ENCODE data around the gene ASGR2. TPM values are rescaled to one million over a fixed set of nuclear protein-coding genes. Genes with fewer than 3 reads are reported as not detected.
"Not testable (repeated sequence)": the region's sequence is repeated elsewhere in the genome, so short reads cannot be mapped to it uniquely, and the experiment has no call there.

The ASGR2 gene
- total RNA-seq, 1 donor from 2014 or later, result not detected

- no peak for TF ChIP-seq CTCF (IDR thresholded peaks at IDR 0.05)
- H3K4me3 Mint-ChIP-seq (ENCODE audit: unreplicated experiment), result no peak overlapping the region
- peaks cover 4% of the 10 kb centered on the region for H3K36me3 Mint-ChIP-seq (ENCODE audit: low read depth)
- peaks cover 5% of the 10 kb centered on the region for H3K9me3 Mint-ChIP-seq (ENCODE audit: low read depth)
- no peaks in the 10 kb centered on the region for H3K4me1 Mint-ChIP-seq (ENCODE audit: low read depth)
- peaks cover 26% of the 10 kb centered on the region for H3K27me3 Mint-ChIP-seq (ENCODE audit: low read depth)
- no peak overlapping the region for H3K27ac Mint-ChIP-seq (ENCODE audit: unreplicated experiment)
- DNase-seq (ENCODE audit: low spot score), result no peak
Observed at GRCh38 chr17:7107012-7107754, 7.4 kb downstream of the ASGR2 start.

DNA sequence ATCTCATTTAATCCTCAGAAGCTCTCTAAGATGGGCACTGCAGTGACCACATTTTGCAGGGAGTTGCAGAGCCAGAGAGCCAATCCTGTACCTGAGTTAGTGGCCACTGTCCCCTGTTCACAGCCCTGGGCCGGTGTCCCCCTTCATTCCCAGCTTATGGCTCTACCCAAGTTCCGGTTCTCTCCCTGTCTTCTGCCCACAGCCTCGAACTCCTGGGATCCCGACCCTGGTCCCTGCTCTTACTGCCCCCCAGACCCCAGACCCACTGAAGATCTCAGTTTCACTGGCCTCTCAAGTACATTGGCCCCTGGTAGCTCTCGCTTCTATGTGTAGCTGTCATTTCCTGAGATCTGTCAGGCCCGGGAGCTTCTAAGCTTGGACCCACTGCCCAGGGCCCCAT is 12.2 kb downstream of the ASGR2 start:
- H3K9me3 Mint-ChIP-seq (ENCODE audit: low read depth), result no peaks in the 10 kb centered on the region
- peaks cover 43% of the 10 kb centered on the region for H3K27me3 Mint-ChIP-seq (ENCODE audit: low read depth)
- H3K4me1 Mint-ChIP-seq (ENCODE audit: low read depth), result no peaks in the 10 kb centered on the region
- H3K4me3 Mint-ChIP-seq (ENCODE audit: unreplicated experiment), result no peak overlapping the region
- no peak for TF ChIP-seq CTCF (IDR thresholded peaks at IDR 0.05)
- no peak for DNase-seq (ENCODE audit: low spot score)
- H3K27ac Mint-ChIP-seq (ENCODE audit: unreplicated experiment), result no peak overlapping the region
- H3K36me3 Mint-ChIP-seq (ENCODE audit: low read depth), result no peaks in the 10 kb centered on the region

DNA sequence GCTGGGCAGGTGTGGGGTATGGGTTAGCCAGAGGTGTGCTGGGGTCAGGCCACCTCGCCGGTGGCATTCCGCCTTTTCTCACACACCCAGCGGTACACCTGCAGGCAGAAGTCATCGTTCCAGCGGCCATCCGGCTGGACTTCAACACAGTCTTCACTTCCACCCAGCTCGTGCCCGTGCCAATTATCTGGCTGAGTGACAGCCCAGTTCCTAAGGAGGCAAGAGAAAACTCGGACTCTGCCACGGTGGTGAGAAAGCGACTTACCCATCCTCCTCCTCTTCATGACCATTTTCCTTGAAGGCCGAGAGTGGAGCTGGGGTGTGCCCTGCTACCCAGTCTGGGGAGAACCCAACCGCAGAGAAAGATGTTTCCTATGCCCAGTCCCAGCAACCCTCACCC is 13.1 kb downstream of the ASGR2 start:
- Mint-ChIP-seq H3K9me3 (ENCODE audit: low read depth) (no peaks in the 10 kb centered on the region), H3K27ac (ENCODE audit: unreplicated experiment) (no peak overlapping the region), H3K36me3 (ENCODE audit: low read depth) (no peaks in the 10 kb centered on the region), H3K27me3 (ENCODE audit: low read depth) (peaks cover 42% of the 10 kb centered on the region), H3K4me3 (ENCODE audit: unreplicated experiment) (no peak overlapping the region), H3K4me1 (ENCODE audit: low read depth) (no peaks in the 10 kb centered on the region)
- no peak for DNase-seq (ENCODE audit: low spot score)
- TF ChIP-seq CTCF (IDR thresholded peaks at IDR 0.05), result no peak

- H3K4me1 Mint-ChIP-seq (ENCODE audit: low read depth); H3K27ac Mint-ChIP-seq (ENCODE audit: unreplicated experiment); H3K4me3 Mint-ChIP-seq (ENCODE audit: unreplicated experiment); H3K36me3 Mint-ChIP-seq (ENCODE audit: low read depth); H3K9me3 Mint-ChIP-seq (ENCODE audit: low read depth); DNase-seq (ENCODE audit: low spot score): not testable (repeated sequence)
- H3K27me3 Mint-ChIP-seq (ENCODE audit: low read depth), result peaks cover 46% of the 10 kb centered on the region
Observed at GRCh38 chr17:7100641-7101379, 13.8 kb downstream of the ASGR2 start.

DNA sequence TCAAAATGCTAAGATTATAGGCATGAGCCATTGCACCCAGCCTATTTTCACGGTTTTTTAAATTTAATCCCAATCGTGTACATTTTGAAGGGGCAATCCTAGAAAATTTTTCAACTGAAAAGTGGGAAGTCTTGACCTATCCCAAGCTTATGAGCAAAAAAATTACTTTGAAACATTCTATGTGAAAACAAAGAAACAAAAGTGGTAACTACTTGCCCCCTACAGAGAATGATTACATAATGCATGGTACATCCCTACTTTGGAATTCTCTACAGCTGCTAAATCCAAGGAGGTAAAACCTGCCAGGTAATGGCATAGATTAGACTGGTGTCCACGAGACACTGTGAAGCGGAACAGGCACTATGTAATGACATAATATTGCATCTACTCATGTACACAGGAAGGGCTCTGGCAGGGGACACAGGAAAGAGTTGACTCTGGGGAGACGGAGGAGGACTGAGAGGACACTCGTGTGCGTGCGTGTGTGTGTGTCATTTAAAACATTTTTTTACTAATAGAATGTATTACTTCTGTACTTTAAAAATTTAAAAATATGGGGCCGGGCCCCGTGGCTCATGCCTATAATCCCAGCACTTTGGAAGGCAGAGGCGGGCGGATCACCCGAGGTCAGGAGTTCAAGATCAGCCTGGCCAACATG is 15.7 kb downstream of the ASGR2 start:
- no peak overlapping the region for H3K27ac Mint-ChIP-seq (ENCODE audit: unreplicated experiment)
- H3K36me3 Mint-ChIP-seq (ENCODE audit: low read depth), result no peaks in the 10 kb centered on the region
- H3K4me1 Mint-ChIP-seq (ENCODE audit: low read depth), result no peaks in the 10 kb centered on the region

More for the DNA sequence above, 15.7 kb downstream of the ASGR2 start:
- no peak for DNase-seq (ENCODE audit: low spot score)
- Mint-ChIP-seq H3K27me3 (ENCODE audit: low read depth) (peaks cover 55% of the 10 kb centered on the region), H3K4me3 (ENCODE audit: unreplicated experiment) (no peak overlapping the region), H3K9me3 (ENCODE audit: low read depth) (no peaks in the 10 kb centered on the region)
- no peak for TF ChIP-seq CTCF (IDR thresholded peaks at IDR 0.05)
